Measurements from ENCODE around the gene PPP2R5C.

Gene PPP2R5C

GRCh38 chr14:101788016-101788635, 26.6 kb downstream of the PPP2R5C start:
- Histone ChIP-seq H3K27ac (ENCODE audit: low read length) (no peak overlapping the region), H4K20me1 (ENCODE audit: insufficient read depth, low read length) (no peaks in the 10 kb centered on the region), H3K4me2 (ENCODE audit: insufficient read depth, low read length) (no peak overlapping the region), H3K9ac (ENCODE audit: low read depth, low read length) (no peak overlapping the region), H3K79me2 (ENCODE audit: insufficient read depth, low read length) (no peaks in the 10 kb centered on the region), H3K4me1 (ENCODE audit: insufficient read depth, low read length) (peaks cover 21% of the 10 kb centered on the region), H3K4me3 (ENCODE audit: low read depth in 1 of 2, low read length in 2 of 2) (no peak overlapping the region), H3K9me3 (ENCODE audit: insufficient read depth, low read length, severe bottlenecking) (no peaks in the 10 kb centered on the region), H2AFZ (ENCODE audit: low read depth, low read length) (no peak overlapping the region), H3K27me3 (ENCODE audit: insufficient read depth, low read length, poor library complexity) (no peaks in the 10 kb centered on the region), H3K36me3 (ENCODE audit: insufficient read depth, low read length) (no peaks in the 10 kb centered on the region)
- no peak for DNase-seq
- no peak for ATAC-seq (ENCODE audit: insufficient read depth, low read depth)
- TF ChIP-seq EZH2 (IDR thresholded peaks at IDR 0.05; ENCODE audit: borderline replicate concordance, low read depth, low read length, severe bottlenecking) (no peak), CTCF (IDR thresholded peaks at IDR 0.05; ENCODE audit: borderline replicate concordance, extremely low read depth, low read length, poor library complexity, severe bottlenecking) (no peak)

- Histone ChIP-seq H3K36me3 (ENCODE audit: insufficient read depth, low read length) (peaks cover 9% of the 10 kb centered on the region), H4K20me1 (ENCODE audit: insufficient read depth, low read length) (no peaks in the 10 kb centered on the region), H3K4me3 (ENCODE audit: low read depth in 1 of 2, low read length in 2 of 2) (no peak overlapping the region), H3K27me3 (ENCODE audit: insufficient read depth, low read length, poor library complexity) (no peaks in the 10 kb centered on the region), H2AFZ (ENCODE audit: low read depth, low read length) (no peak overlapping the region), H3K4me1 (ENCODE audit: insufficient read depth, low read length) (peaks cover 27% of the 10 kb centered on the region), H3K27ac (ENCODE audit: low read length) (no peak overlapping the region), H3K9me3 (ENCODE audit: insufficient read depth, low read length, severe bottlenecking) (peaks cover 10% of the 10 kb centered on the region), H3K9ac (ENCODE audit: low read depth, low read length) (no peak overlapping the region), H3K4me2 (ENCODE audit: insufficient read depth, low read length) (no peak overlapping the region), H3K79me2 (ENCODE audit: insufficient read depth, low read length) (no peaks in the 10 kb centered on the region)
- ATAC-seq (ENCODE audit: insufficient read depth, low read depth): no peak
- no peak for TF ChIP-seq EZH2 (IDR thresholded peaks at IDR 0.05; ENCODE audit: borderline replicate concordance, low read depth, low read length, severe bottlenecking)
- no peak for DNase-seq
Measured at GRCh38 chr14:101789222-101789621, 27.7 kb downstream of the PPP2R5C start.

GRCh38 chr14:101790232-101790631, 28.7 kb downstream of the PPP2R5C start:
- Histone ChIP-seq H2AFZ (ENCODE audit: low read depth, low read length) (no peak overlapping the region), H3K4me1 (ENCODE audit: insufficient read depth, low read length) (peaks cover 27% of the 10 kb centered on the region), H3K4me2 (ENCODE audit: insufficient read depth, low read length) (no peak overlapping the region), H3K9me3 (ENCODE audit: insufficient read depth, low read length, severe bottlenecking) (peaks cover 12% of the 10 kb centered on the region), H3K9ac (ENCODE audit: low read depth, low read length) (no peak overlapping the region), H4K20me1 (ENCODE audit: insufficient read depth, low read length) (no peaks in the 10 kb centered on the region), H3K27ac (ENCODE audit: low read length) (no peak overlapping the region), H3K4me3 (ENCODE audit: low read depth in 1 of 2, low read length in 2 of 2) (no peak overlapping the region), H3K79me2 (ENCODE audit: insufficient read depth, low read length) (no peaks in the 10 kb centered on the region), H3K27me3 (ENCODE audit: insufficient read depth, low read length, poor library complexity) (no peaks in the 10 kb centered on the region), H3K36me3 (ENCODE audit: insufficient read depth, low read length) (peaks cover 9% of the 10 kb centered on the region)
- DNase-seq (no peak), ATAC-seq (ENCODE audit: insufficient read depth, low read depth) (no peak)
- TF ChIP-seq CTCF (IDR thresholded peaks at IDR 0.05; ENCODE audit: borderline replicate concordance, extremely low read depth, low read length, poor library complexity, severe bottlenecking): no peak
- TF ChIP-seq EZH2 (IDR thresholded peaks at IDR 0.05; ENCODE audit: borderline replicate concordance, low read depth, low read length, severe bottlenecking): no peak

GRCh38 chr14:101791919-101792572, 30.5 kb downstream of the PPP2R5C start:
- Histone ChIP-seq H3K9me3 (ENCODE audit: insufficient read depth, low read length, severe bottlenecking) (peaks cover 12% of the 10 kb centered on the region), H3K27me3 (ENCODE audit: insufficient read depth, low read length, poor library complexity) (no peaks in the 10 kb centered on the region), H3K9ac (ENCODE audit: low read depth, low read length) (peak overlapping the region; percentile 29), H3K4me1 (ENCODE audit: insufficient read depth, low read length) (peaks cover 27% of the 10 kb centered on the region), H2AFZ (ENCODE audit: low read depth, low read length) (peak overlapping the region; percentile 44; the same call in 1 of the 2 replicates), H3K4me2 (ENCODE audit: insufficient read depth, low read length) (peak overlapping the region; percentile 60), H3K79me2 (ENCODE audit: insufficient read depth, low read length) (no peaks in the 10 kb centered on the region), H4K20me1 (ENCODE audit: insufficient read depth, low read length) (no peaks in the 10 kb centered on the region), H3K27ac (ENCODE audit: low read length) (peak overlapping the region; percentile 74), H3K4me3 (ENCODE audit: low read depth in 1 of 2, low read length in 2 of 2) (peak overlapping the region; percentile 1 to 45; a peak in 3 of 4 replicates), H3K36me3 (ENCODE audit: insufficient read depth, low read length) (peaks cover 10% of the 10 kb centered on the region)
- peak; percentile 61 for DNase-seq
- TF ChIP-seq CTCF (IDR thresholded peaks at IDR 0.05; ENCODE audit: borderline replicate concordance, extremely low read depth, low read length, poor library complexity, severe bottlenecking): no peak
- TF ChIP-seq EZH2 (IDR thresholded peaks at IDR 0.05; ENCODE audit: borderline replicate concordance, low read depth, low read length, severe bottlenecking): no peak
- peak; percentile 91 for ATAC-seq (ENCODE audit: insufficient read depth, low read depth)

Data from DND-41 (cell line).